Eye (tissue), 1 donor: Measurements from ENCODE around the gene THEM5.
"Not testable (repeated sequence)": the region's sequence is repeated elsewhere in the genome, so short reads cannot be mapped to it uniquely, and the experiment has no call there.

Experiments
- DNase-seq: peaks from one replicate; pipeline ENCODE4 v3.0.0-alpha.2; 2015

THEM5 gene

DNA sequence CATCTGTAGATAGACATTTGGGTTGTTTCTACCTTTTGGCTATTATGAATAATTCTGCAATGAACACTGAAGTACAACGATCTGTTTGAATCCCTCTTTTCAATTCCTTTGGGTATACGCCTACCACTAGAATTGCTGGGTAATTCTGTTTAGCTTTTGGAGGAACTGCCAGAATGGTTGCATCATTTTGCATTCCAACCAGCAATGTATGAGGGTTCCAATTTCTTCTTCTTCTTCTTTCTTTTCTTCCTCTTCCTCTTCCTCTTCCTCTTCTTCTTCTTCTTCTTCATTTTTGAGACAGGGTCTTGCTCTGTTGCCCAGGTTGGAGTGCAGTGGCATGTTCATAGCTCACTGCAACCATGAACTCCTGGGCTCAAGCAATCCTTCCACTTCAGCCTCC lies 13.8 kb upstream of the THEM5 start:
- no peak for DNase-seq

GRCh38 chr1:151864411-151864810 lies 10.9 kb upstream of the THEM5 start:
- DNase-seq = no peak

GRCh38 chr1:151862604-151863003 lies 9.1 kb upstream of the THEM5 start:
- no peak for DNase-seq

DNA sequence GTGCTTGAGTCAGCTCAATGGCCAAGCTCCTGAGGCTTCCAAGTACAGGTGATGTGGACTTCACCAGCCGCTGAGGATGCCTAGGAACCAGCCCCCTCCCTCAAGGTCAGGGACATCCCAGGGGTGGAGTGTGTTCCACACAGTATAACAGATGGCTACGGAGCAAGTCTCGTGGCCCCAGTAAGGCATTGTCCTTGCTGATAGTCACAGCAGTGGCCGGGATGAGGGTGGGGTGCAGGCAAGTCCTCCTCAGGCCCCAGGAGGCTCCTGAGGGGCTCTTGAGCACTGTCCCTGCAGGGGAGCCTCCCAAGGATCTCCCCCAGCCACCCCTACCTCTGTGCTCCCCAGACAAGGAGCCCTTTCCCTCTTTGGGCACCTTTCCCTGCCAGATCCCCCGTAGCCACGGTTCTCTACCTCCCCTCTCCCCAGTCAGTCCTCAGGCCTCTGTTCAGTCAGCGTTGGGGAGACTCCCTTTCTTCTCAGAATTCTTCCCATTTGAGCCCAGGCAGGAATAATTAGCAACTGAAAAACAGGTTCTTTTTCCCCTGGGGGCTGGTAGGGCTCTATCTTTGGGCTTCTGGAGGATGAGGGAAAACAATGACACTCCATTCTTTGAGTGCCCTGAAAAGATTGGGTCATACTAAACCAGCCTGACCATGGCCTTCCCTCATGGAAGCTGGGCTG lies 7.1 kb upstream of the THEM5 start:
- no peak for DNase-seq

GRCh38 chr1:151859891-151860293 lies 6.4 kb upstream of the THEM5 start:
- no peak for DNase-seq

DNA sequence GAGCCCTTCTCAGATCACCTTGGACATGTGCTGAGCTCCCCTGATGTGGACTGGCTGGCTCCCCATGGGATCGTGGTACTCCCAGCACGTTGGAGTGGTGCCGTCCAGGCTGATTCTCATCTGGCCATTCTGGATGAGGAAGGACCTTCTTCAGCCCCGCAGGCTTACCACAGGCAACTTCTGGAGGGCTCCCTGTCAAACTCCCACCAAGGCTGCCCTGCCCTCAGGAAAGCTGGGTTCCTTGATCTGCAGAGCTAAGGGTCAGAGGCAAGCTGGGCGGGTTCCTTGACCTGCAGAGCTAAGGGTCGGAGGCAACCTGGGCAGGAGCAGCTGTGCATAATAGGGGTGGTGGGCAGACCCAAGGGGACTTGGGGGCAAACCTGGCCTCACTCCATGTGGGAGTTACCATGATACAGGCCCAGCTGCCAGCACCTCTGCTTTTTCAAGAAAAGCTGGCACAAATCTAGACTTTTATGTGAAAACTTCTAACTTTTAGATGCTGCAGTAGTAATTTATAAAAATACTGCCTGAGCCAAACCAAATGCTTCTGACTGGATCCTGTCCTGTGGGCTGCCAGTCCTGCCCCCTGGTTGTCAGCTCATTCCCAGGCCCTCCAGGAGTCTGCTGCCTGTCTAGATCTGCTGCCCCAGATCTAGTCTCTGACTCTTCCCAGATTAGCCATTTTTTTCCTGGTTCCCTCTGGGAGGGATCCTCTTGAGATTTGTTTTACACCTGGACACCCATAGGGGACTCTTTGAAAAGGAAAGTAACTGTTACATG lies 5.6 kb upstream of the THEM5 start:
- DNase-seq = no peak

DNA sequence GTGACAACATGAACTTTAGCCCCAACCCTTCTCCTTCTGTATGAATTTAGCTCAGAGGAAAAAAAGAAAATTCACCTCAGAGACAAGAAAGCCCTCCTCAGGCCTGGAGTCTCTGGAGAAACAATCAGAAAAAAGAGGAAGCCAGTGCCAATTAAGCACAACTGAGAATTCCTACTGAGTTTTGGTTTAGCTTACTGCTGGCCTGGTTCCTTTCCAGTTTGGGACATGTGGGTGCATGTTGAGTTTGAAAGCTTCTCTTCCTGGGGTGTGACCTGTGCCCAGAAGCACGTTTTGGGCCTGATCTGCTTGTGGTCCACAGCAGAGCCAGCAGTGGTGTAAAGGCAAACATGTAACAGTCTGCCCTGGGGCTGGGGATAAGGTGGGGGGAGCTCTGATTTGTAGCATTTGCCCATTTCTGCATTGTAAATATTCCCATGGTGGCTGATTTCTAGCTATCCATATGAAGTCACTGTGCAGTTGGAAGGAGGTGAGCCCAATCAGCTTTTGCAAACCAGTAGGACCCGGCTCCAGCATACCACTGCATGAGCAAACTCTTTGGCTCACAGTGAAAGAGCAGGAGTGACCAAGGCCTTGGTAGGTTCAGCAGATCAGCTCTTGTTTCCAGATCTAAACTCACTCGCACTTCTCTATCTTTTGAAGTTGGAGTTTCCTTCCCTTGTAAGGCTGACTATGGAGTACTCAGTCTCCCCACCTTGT lies 4.7 kb upstream of the THEM5 start:
- no peak for DNase-seq

DNA sequence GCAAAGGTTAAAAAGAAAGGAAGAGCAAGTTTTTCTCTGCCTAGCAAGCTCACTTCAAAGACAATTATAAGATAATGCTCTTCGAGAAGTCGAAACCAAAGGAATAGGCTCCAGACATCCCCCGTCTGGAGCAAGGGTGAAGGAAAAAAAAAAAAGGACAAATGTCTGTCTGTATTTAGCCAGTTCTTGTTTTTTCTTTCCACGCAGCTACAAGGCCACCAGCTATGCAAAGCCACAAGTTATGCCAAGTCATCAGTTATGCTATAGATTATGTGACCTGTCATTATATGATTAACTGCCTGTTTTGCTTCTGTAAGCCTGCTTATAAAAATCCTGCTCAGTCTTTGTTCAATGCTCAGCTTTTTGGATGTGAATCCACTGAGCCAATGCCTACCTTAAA lies 2.4 kb upstream of the THEM5 start:
- no peak for DNase-seq

DNA sequence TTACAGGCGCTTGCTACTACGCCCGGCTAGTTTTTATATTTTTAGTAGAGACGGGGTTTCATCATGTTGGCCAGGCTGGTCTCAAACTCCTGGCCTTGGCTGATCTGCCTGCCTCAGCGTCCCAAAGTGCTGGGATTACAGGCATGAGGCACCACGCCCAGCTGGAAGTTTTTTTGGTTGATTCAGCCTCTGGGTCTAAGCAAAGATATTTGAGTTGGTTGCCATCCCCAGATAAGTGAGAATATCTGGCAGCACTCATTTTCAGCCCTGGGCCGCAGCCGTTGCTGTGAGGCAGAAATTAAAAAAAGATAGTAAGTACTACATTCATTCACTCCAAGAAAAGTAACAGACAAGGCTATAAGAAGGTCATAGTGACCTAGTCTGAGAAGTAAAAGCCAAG lies 2.0 kb upstream of the THEM5 start:
- DNase-seq = not testable (repeated sequence)

DNA sequence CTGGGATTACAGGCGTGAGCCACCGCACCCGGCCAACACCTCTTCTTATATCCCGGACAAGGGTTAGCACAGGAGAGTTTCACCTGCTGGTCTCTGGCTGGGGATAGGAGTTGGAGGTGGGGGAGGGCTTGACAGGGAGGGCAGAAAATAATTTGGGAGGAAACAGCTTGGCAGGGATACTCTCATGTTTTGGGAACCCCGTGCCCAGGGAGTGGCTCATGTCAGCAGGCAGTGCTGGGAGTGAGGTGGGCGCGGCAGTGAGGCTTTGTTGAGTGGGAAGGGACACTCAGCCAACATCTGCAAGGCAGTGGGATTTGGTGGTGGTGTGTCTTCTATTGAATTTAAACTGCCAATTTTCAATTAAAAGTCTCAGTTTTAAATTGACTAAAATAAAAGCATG lies 1.1 kb upstream of the THEM5 start:
- DNase-seq = no peak

GRCh38 chr1:151852733-151853132 lies 779 bp downstream of the THEM5 start:
- DNase-seq = no peak

DNA sequence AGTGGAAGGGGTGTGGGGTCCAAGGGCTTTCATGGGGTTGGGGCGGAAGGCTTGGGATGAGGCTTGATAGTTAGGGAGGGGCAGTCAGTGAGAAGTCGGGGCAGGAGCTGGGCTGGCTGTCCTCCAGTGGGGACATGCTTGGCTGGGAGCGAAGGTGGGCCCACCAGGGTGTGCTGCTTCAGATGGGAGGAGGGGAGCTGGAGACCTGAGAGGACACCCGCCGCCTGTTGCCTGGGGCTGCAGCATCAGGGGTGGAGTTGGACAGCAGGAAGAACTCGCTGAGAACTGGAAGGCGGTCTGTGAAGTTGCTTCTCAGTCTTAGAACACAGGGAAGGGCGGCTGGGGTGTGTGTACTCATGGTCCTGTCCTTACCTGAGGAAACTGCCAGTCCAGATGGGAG lies 1.6 kb downstream of the THEM5 start:
- DNase-seq = no peak

DNA sequence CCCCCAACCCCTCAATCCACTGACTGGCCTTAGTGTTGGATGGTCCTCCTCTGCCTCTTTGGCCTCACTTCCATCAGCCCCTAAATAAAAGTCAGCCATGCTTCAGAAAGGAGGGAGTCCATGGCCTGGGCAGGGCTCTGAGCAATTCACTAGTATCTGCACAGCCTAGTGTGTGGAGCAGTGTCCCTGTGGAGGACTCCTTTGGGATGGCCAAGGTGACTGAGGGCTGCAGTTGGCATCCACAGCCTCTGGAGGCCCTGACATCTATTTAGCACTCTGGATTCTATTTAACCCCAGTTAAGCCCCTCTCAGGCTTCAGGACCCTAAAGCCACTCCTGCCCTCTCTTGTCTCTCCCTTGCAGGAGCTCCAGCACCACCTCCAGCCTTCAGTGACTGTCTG lies 3.6 kb downstream of the THEM5 start:
- DNase-seq = no peak

- DNase-seq = no peak
These were observed 4.4 kb downstream of the THEM5 start for GRCh38 chr1:151849126-151849525.

DNA sequence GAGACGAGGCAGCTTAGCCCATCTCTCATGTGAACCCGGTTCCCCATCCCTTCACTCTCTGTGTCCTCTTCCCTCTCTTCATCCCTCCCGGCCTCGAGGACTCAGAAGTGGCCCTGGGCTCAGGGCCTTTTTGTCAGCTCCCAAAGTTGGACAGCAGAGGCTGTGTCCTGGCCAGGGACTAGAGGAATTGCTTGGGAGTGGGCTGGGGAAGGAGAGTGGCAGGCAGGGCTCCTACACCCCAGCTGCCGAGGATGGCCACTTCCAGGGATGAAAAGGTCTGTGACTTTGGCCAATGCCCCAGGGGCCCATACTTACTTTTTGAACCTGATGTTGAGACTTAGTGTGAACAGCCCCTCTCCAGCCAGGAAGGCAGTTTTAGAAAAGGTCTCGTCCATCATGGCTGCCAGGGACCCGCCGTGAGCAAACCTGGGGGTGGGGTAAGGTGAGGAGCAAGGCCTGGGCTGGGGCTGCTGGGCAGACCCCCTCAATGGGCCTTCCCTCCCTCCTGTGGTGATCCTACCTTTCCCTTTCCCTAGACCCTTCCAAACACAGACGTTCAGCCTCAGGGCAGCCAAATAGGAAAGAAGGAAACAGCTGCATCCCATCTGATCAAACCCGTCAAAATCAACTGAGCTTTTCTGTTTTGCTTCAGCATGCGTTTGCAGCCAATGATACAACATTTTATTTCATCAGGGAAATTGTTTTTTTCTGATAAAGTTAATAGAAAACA lies 5.5 kb downstream of the THEM5 start:
- DNase-seq = peak; percentile 23

DNA sequence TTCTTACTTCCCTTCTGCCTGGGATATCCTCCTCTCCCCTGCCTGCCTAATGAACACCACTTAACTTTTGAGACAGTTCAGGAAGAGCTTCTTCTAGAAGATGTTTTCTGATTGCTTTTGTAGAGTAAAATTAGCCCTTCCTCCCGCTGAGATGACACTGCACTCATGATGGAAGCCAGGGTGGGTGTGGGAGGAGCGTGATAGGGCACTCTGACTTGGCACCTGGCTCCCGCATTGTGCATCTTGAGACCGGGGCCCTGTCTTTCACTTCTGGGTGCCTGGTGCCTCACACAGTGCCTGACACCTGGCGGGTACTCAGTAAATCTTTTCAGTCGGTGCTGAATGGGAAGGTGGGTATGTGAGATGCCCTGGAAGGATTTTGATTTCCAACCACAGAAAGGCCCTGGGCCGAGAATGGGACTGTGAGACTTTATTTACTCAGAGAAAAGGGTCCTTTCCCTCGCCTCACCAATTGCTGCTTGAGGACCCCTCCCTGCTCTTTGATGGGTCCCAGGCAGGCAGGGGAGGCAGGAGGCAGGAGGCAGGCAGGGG lies 6.8 kb downstream of the THEM5 start:
- DNase-seq = no peak

- no peak for DNase-seq
These were observed 7.4 kb downstream of the THEM5 start for GRCh38 chr1:151846062-151846568.

GRCh38 chr1:151843398-151843797 lies 10.1 kb downstream of the THEM5 start:
- no peak for DNase-seq

DNA sequence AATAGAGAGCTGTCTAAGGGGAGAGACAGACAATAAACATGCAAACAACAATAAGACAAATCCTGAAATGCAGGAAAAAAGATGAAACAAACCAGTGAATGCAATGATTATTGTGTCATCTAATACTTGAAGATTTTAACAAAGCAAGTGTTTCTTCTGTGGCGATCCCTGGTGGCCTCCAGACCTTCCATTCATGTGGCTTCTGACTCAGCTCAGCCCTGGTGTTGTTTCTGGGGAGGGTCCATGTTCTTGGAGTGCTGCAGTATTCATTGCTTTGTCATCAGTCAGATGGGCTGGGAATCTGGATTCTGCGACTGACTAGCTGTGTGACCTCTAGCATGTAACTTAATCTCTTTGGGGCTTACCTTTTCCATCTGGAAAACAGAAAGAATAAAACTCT lies 12.4 kb downstream of the THEM5 start:
- DNase-seq = no peak

- DNase-seq = no peak
These were observed 13.1 kb downstream of the THEM5 start for GRCh38 chr1:151840421-151840820.

GRCh38 chr1:151839457-151840403 lies 13.8 kb downstream of the THEM5 start, which contains the start of gene C2CD4D:
Gene C2CD4D, minus strand, starts transcription at chr1:151839820. Its CDS starts 831 bp downstream, at chr1:151838989.
- peak; percentile 85 for DNase-seq

- DNase-seq = no peak
These were observed 14.5 kb downstream of the THEM5 start for GRCh38 chr1:151839082-151839412.
